KOPT-K1 (cell line): ENCODE data around the gene PAQR8.
"Not testable (repeated sequence)": the region's sequence is repeated elsewhere in the genome, so short reads cannot be mapped to it uniquely, and the experiment has no call there.

Source experiments
- H3K27ac ChIP-seq: fragments of 200-600 bp; sonication (generic); 2 replicates; pipeline ENCODE4 v1.5.1; 2016; ENCODE audit warnings: antibody characterized with exemption, mild to moderate bottlenecking, low read depth, low read length; ENCODE audit not compliant: poor library complexity, severe bottlenecking
- H3K36me3 ChIP-seq: fragments of 200-600 bp; sonication (generic); 2 replicates; pipeline ENCODE4 v1.5.1; 2017; ENCODE audit warnings: antibody characterized with exemption, mild to moderate bottlenecking, low read length, moderate library complexity; ENCODE audit not compliant: insufficient read depth
- H3K9me3 ChIP-seq: fragments of 200-600 bp; sonication (generic); 2 replicates; pipeline ENCODE4 v1.5.1; 2017; ENCODE audit warnings: antibody characterized with exemption, low read length, mild to moderate bottlenecking; ENCODE audit not compliant: insufficient read depth, poor library complexity, severe bottlenecking

Gene PAQR8

DNA sequence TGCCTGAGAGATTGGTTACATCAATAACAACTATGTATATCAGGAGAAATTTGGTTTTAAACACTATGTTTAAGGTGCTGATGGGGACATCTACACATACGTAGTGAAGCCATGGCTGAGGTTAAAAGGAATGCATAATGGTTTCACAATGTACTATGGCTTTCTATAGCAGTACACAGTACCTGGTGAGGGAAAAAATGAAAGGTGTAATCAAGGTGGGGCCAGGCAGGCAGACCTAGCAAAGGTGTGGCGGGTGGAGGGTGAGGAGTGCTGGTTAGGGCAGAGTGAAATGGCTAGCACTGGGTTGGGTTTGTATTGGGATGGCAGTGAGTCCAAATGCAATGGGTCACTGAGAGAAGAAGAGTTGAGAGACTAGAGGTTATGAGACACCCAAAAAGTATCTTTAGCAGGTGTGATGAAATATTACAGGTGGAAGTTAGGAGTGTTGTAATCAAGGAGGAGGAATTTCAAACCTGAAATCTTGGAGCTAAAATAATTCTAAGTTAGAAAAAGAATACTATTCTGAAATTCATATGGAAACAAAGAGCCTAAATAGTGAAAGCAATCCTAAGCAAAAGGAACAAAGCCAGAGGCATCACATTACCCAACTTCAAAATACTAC, 22.3 kb downstream of the PAQR8 start:
- H3K27ac ChIP-seq = no peak overlapping the region
- H3K9me3 ChIP-seq = peaks cover 4% of the 10 kb centered on the region

DNA sequence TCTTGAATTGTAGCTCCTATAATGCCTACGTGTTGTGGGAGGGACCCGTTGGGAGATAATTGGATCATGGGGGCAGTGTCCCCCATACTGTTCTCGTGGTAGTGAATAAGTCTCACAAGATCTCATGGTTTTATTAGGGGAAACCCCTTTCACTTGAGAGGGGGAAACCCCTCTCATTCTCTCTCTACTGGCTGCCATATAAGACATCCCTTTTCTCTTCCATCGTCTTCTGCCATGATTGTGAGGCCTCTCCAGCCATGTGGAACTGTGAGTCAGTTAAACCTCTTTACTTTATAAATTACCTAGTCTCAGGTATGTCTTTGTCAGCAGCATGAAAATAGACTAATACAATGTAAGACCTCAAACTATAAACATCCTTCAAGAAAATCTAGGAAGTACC, 23.1 kb downstream of the PAQR8 start:
- Histone ChIP-seq H3K27ac (no peak overlapping the region), H3K36me3 (no peaks in the 10 kb centered on the region), H3K9me3 (peaks cover 4% of the 10 kb centered on the region)

More for the DNA sequence above, 22.3 kb downstream of the PAQR8 start:
- H3K36me3 ChIP-seq = no peaks in the 10 kb centered on the region

DNA sequence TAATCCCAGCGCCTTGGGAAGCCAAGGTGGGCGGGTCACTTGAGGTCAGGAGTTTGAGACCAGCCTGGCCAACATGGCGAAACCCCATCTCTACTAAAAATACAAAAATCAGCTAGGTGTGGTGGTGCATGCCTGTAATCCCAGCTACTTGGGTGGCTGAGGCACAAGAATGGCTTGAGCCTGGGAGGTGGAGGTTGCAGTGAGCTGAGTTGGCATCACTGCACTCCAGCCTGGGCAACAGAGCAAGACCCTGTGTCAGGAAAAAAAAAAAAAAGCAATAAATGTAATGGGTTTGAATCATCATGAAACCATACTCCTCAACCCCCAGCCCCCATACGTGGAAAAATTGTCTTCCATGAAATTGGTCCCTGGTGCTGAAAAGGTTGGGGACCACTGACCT, 26.2 kb downstream of the PAQR8 start:
- H3K36me3 ChIP-seq, H3K9me3 ChIP-seq: not testable (repeated sequence)
- H3K27ac ChIP-seq = peak overlapping the region; percentile 87

DNA sequence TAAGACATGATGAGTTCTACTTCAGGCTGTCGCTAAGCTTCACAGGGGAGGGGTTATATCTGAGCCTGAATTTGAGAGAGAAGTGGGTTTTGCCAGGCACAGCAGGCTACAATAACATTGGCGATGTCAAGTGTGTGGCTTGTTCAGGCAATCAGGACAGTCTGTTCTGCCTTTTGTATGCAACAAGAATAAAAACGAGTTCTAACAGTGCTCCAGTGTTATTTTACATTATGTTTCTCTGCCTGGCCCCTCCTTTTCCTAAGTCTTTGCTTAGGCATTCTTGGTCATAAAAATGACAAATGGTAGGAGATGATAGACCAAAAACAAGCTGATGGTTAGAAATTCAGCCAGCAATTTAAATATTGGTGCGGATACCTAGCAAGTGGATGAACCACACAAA, 26.8 kb downstream of the PAQR8 start:
- H3K27ac ChIP-seq = peak overlapping the region; percentile 87
- H3K9me3 ChIP-seq = peaks cover 4% of the 10 kb centered on the region
- H3K36me3 ChIP-seq = no peaks in the 10 kb centered on the region

DNA sequence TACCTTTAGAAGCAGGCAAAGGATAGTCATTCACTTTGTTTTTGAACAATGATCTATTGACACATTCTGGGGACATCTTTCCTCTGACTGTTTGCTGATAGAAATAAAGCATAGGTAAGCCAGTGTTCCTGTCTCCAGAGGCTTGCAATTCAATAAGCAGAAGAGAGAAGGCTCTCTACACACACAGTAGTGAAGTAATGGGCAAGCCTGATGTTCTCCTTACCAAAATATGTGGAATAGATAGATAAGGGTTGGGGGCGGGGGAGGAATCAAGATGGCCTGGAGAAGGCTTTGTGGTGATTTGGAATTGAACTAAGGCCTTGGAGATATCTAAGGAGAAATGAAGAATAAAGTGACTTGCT, 27.3 kb downstream of the PAQR8 start:
- Histone ChIP-seq H3K36me3 (no peaks in the 10 kb centered on the region), H3K9me3 (peaks cover 4% of the 10 kb centered on the region), H3K27ac (peak overlapping the region; percentile 87)

DNA sequence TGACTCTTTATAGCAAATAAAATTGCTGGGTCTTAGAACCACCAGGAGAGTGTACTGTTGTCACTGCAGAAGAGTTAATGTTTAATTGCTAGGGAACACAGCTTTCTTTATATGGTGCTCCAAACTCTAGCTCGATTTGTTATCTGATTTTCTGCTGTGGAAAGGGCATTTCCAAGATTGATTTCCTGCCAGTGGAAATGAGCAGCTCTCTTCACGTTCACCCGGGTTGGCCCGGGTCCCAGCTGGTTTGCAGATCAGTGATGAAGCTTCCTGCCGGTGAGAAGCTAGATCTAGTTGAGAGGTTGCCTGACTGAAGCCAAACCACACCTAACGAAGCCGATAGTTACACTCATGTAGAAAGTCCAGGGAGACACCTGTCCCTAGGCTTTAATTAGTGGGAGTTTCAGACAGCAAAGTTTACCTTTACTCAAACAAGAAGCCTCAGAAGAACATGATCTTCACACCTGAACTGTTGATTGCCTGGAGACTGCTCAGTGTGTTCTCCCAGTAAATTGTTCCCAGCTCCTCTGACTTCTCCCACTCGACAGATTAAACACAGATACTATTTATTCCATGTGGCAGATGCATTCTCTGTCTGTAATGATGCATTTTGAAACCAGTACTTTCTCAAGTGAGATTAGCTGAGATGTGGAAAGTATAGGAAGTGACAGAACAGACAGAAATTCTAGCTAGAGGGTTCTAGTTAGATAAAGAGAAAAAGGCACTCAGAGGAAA, 27.8 kb downstream of the PAQR8 start:
- Histone ChIP-seq H3K36me3 (no peaks in the 10 kb centered on the region), H3K27ac (peak overlapping the region; percentile 87), H3K9me3 (peaks cover 4% of the 10 kb centered on the region)

DNA sequence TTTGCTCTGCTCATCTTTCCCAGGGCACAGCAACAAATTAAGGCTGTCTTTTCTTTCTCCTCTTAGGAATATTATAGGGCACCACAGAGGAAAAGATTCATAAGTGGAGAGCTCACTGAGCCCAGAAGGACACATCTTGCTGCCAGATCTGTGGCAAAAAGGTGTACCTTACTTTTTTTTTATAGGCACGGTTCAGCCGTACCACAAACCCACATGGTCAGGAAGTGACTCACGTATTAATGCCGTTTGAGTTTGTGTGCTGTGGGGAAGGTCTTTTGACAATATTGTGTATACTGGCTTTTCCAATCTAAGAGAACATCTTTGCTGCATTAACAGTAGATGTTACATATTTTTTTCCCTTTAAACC, 28.4 kb downstream of the PAQR8 start:
- Histone ChIP-seq H3K36me3 (no peaks in the 10 kb centered on the region), H3K27ac (peak overlapping the region; percentile 87), H3K9me3 (peaks cover 4% of the 10 kb centered on the region)

DNA sequence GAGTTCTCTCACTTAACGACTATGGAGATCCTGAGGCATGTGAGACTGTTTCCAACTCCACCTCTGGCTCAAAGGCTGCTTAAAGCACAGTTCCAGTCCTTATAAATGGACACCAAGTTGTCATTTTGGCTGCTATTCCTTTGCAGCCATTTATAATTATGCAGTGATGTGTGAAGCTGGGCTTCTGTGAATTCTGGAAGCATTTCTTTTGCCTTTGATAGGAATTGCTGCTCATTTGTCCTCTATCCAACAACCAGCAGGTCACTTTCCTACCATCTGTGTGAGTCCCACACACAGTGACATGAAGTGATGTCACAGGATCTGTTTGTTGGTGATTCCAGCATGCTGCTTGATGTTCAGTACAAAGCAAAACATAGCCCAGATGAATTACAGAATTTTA, 29.6 kb downstream of the PAQR8 start:
- Histone ChIP-seq H3K9me3 (peaks cover 4% of the 10 kb centered on the region), H3K36me3 (no peaks in the 10 kb centered on the region), H3K27ac (peak overlapping the region; percentile 87)

DNA sequence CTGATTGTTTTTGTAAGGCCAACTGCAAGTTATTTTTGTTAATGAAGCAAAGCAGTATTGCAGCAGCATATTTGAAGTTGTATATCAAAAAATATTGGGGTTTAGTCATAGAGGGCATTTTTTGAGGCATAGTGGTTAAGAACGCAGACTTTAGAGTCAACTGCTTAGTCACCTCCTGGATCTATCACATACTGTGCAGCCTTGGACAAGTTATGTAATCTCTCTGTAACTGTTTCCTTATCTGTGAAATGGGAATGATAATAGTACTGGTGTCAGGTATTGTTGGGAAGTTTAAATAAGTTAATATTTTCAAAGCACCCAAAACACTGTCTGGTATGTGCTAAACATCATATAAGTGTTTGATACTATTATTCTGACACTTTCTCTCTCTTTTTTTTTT, 31.0 kb downstream of the PAQR8 start:
- H3K9me3 ChIP-seq = no peaks in the 10 kb centered on the region
- no peaks in the 10 kb centered on the region for H3K36me3 ChIP-seq
- no peak overlapping the region for H3K27ac ChIP-seq

DNA sequence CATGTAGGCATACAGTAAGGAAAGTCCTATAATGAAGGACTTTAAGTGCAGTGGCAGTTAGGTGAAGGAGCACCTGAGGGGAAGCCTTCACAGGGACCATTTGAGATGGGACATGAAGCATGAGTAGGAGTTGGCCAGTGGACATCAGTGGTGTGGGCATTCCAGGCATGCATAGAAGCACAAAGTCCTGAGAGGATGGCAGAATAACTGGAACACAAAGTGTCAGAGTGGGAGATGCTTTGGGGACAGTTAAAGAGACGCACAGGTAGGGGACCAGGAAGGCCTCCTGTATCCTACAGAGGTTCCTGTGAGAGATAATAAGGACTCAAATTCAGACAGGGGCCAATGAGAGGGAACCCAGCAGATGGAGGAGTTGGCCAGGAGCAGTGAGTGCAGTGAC, 31.8 kb downstream of the PAQR8 start:
- no peaks in the 10 kb centered on the region for H3K9me3 ChIP-seq
- H3K36me3 ChIP-seq = no peaks in the 10 kb centered on the region
- H3K27ac ChIP-seq = no peak overlapping the region

DNA sequence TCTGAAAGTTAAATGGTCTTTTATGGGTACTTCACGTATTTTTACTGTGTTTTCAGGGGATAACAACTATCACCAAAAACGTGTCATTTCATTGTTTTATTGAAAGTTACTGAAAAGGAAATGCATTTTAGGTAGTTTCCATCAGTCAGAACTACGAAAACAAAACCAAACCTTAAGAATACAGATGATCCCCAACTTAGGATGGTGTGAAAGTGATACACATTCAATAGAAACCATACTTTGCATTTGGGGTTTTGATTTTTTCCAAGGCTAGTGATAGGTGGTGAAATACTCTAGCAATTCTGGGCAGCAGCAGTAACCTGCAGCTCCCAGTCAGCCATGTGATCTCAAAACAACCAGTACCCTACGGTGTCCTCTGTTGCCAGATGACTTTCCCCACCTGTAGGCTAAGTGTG, 32.3 kb downstream of the PAQR8 start:
- H3K27ac ChIP-seq = no peak overlapping the region
- no peaks in the 10 kb centered on the region for H3K36me3 ChIP-seq
- no peaks in the 10 kb centered on the region for H3K9me3 ChIP-seq

DNA sequence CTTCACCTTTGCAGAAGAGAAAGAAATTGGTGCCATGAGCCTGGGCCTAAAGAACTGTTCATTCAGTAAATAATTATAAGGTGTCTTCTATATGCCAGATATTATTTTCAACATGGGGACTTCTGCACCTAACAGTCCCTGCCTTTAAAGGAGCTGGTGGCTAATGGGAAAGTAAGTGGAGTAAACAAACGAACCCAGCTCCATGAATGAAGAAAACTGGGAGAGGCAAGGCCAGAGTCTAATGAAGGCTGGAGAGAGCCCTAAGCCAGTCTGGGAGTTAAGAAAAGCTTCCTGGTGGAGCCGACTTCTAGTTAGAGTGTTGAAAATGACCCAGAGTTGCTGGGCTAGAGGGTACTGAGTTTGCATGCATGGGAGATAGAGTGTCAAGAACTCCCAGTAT, 34.0 kb downstream of the PAQR8 start:
- Histone ChIP-seq H3K36me3 (no peaks in the 10 kb centered on the region), H3K9me3 (no peaks in the 10 kb centered on the region), H3K27ac (no peak overlapping the region)

DNA sequence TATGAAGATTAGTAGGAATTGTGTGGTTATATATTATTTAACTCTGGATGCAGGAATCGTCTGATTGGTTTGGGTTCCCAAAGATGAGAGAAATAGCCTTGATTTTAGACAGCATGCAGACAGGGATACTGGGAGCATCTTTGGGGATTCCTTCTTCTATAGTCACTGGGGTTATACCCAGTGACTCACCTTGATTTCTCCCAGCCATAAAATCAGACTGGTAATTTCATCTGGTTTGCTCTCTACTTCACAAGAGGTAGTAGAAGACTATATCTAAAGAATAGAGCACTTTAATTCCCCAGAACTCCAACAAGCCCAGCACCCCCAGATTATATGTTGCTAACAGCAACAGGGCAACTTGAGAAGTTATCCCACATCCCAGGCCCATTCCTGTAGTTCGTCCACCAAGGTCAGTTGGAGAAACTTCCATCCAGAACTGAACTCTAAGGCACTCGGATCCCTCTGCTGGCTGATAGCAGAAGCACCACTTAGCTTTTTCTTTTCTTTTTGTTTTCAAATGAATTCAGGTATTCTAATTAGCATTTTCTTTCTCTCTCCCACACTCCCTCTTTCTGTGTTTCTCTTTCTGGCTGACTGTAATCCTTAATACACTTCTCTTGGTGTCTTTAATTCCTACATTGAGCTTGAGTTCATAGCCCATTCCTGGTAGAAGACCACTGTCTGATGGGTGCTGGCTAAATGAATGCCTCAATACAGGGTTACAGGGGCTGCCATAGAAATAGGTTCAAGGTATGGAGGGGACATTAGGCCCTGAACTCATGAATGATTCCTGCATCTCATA, 37.8 kb downstream of the PAQR8 start:
- H3K27ac ChIP-seq = peak overlapping the region; percentile 59
- H3K9me3 ChIP-seq = no peaks in the 10 kb centered on the region
- H3K36me3 ChIP-seq = 0 out of 2 replicates have a peak, but pooled peaks cover 5% of the 10 kb centered on the region

DNA sequence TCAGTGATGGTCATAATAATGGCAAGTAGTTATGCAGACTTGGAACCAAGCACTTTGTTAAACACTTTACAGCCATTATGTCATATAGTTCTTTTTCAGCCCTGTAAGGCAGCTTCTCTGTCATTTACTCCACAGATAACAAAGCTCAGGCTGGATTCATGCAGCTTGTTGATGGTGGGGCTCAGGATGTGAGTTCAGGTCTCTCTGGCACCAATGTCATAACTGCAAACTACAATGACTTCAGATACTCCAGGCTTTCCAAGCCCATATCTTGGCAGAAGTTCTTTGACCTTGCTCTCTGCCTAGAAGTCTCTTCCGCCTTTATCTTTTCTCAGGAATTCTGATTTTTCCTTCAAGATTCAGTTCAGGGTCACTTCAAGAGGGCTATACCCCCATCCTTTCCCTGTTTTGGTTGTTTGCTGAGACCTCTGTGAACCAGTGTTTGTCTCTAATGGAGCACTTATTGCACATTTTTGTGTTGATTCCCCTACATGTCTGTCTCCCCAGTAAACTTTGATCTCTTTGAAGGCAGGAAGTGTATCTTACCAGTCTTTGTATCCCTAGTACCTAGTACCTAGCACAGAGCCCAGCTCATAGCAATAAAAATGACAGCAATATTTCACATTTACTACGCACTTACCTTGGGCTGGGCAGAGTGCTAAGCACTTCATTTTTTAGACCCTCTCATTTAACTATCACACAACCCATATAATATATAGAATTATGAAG, 38.5 kb downstream of the PAQR8 start:
- no peaks in the 10 kb centered on the region for H3K9me3 ChIP-seq
- peak overlapping the region; percentile 8 for H3K27ac ChIP-seq
- H3K36me3 ChIP-seq = 0 out of 2 replicates have a peak, but pooled peaks cover 5% of the 10 kb centered on the region

DNA sequence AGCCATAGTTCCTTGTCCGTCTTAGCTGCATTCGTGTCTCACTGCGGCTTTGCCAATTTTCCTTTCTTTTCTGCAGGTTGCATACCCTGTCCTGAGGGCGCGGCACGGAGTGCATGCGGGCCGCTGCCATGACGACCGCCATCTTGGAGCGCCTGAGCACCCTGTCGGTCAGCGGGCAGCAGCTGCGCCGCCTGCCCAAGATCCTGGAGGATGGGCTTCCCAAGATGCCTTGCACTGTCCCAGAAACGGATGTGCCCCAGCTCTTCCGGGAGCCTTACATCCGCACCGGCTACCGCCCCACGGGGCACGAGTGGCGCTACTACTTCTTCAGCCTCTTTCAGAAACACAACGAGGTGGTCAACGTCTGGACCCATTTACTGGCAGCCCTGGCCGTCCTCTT, 41.1 kb downstream of the PAQR8 start:
- 0 out of 2 replicates have a peak, but pooled peaks cover 5% of the 10 kb centered on the region for H3K36me3 ChIP-seq
- H3K27ac ChIP-seq = no peak overlapping the region

More for the DNA sequence above, 41.1 kb downstream of the PAQR8 start:
- H3K9me3 ChIP-seq = no peaks in the 10 kb centered on the region
